Measurements from ENCODE around the gene L1CAM. TPM values are rescaled to one million over a fixed set of nuclear protein-coding genes. Genes with fewer than 3 reads are reported as not detected.

L1CAM gene
- total and polyA plus RNA-seq, 4 donors = 0.28 to 0.59 (median 0.39) TPM; not detected in 1

DNA sequence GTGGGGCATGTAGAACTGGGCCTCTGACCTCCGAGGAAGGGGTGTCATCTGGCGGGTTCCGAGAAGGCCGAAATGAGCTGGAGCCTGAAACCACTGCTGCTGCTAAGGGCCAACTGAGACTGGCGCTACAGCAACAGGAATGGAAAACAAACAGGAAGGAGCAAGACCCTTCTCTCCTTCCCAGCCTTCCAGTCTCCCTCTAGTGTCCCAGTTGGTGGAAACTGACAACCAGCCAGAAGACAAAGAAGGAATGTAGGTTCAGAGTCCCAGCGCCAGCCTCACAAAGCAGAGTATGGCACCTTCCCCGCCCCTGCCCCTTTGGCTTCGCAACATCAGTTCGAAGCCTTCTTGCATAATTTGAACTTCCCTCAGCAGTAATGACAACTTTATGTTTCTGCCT is 31.3 kb downstream of the L1CAM start (continued):
- TF ChIP-seq GABPA (IDR thresholded peaks at IDR 0.05 in 1 of 2, conservative IDR thresholded peaks at IDR 0.05 in 1 of 2) = no peak
- no peak for TF ChIP-seq NR2F2 (IDR thresholded peaks at IDR 0.05)

DNA sequence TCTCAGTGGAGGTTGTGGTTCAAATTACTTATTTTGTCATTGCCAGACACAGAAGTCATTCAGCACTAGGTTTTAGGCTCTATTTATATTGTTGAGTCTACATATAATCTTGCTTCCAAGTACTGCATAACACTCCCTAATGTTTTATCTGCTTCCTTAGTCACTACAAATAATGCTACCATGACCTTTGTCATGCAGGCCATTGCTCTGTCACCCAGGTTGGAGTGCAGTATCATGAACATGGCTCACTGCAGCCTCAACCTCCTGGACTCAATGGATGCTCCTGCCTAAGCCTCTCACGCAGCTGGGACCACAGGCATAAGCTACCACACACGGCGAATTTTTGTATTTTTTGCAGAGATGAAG is 32.1 kb downstream of the L1CAM start:
- TF ChIP-seq, protein P1, sequence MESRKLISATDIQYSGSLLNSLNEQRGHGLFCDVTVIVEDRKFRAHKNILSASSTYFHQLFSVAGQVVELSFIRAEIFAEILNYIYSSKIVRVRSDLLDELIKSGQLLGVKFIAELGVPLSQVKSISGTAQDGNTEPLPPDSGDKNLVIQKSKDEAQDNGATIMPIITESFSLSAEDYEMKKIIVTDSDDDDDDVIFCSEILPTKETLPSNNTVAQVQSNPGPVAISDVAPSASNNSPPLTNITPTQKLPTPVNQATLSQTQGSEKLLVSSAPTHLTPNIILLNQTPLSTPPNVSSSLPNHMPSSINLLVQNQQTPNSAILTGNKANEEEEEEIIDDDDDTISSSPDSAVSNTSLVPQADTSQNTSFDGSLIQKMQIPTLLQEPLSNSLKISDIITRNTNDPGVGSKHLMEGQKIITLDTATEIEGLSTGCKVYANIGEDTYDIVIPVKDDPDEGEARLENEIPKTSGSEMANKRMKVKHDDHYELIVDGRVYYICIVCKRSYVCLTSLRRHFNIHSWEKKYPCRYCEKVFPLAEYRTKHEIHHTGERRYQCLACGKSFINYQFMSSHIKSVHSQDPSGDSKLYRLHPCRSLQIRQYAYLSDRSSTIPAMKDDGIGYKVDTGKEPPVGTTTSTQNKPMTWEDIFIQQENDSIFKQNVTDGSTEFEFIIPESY (IDR thresholded peaks at IDR 0.05) = no peak
- no peak for TF ChIP-seq FOXA2 (IDR thresholded peaks at IDR 0.05)
- no peak for DNase-seq (ENCODE audit: low spot score)
- no peak overlapping the region for H3K4me3 ChIP-seq (ENCODE audit: low read depth in 1 of 3, low read length in 3 of 3)
- peaks cover 0 to 4% (median 0%) of the 10 kb centered on the region in 4 donors for H3K9me3 ChIP-seq (ENCODE audit: control insufficient read depth in 4 of 4, low read length in 3 of 4)
- peaks cover 0 to 3% (median 0%) of the 10 kb centered on the region in 4 donors for H3K27me3 ChIP-seq (ENCODE audit: control insufficient read depth in 4 of 4, insufficient read depth in 4 of 4, low read length in 3 of 4)
- no peaks in the 10 kb centered on the region for H3K4me1 ChIP-seq (ENCODE audit: control insufficient read depth in 4 of 4, insufficient read depth in 4 of 4, low read length in 3 of 4)
- no peaks in the 10 kb centered on the region for H3K36me3 ChIP-seq (ENCODE audit: control insufficient read depth in 4 of 4, insufficient read depth in 3 of 4, low read depth in 1 of 4, low read length in 3 of 4)
- H3K9ac ChIP-seq (ENCODE audit: low read depth in 1 of 2, low read length in 2 of 2) = no peak overlapping the region
- no peak overlapping the region for H3K27ac ChIP-seq (ENCODE audit: low read depth in 1 of 2, low read length in 2 of 2)
- 89% methylated on average over 3 of the region's 3 CpGs for WGBS

DNA sequence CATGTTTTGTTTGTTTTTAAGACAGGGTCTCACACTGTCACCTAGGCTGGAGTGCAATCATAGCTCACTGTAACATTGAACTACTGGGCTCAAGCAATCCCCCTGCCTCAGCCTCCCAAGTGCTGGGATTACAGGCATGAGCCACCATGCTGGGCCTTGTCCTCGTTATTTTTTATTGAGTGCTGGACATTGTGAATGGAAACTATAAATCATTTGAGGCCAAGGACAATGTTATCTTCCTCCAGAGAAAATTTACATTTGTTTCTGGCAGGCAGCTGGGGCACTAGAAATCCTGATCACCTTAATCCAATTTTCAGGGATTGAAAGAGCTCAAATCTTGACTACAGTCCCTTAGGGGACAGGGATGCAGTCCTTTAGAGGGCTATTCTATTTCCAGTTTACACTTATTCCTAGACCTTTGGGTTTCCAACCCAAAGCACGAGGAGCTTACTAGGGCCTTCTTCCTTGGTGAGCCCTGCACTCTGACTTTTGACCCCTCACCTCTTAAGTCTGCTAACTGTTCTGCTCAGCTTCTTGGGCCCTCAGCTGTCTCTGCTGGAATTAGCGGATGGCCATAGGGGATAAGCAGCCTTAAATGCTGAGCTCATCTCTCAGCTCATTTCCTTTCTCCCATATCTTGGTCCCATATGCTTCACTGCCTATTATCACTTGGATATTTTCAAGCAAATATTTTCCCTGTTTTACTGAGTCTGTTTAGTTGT is 32.6 kb downstream of the L1CAM start:
- TF ChIP-seq, protein P2, sequence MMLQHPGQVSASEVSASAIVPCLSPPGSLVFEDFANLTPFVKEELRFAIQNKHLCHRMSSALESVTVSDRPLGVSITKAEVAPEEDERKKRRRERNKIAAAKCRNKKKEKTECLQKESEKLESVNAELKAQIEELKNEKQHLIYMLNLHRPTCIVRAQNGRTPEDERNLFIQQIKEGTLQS (IDR thresholded peaks at IDR 0.05) = no peak
- TF ChIP-seq FOXA1 (IDR thresholded peaks at IDR 0.05) (no peak), JUND (IDR thresholded peaks at IDR 0.05) (no peak), RAD21 (IDR thresholded peaks at IDR 0.05) (no peak), HNF4A (conservative IDR thresholded peaks at IDR 0.05) (no peak), SP1 (IDR thresholded peaks at IDR 0.05) (no peak), EGR1 (IDR thresholded peaks at IDR 0.05; ENCODE audit: low read depth in 2 of 2) (no peak), NR2F2 (IDR thresholded peaks at IDR 0.05) (no peak), TAF1 (conservative IDR thresholded peaks at IDR 0.05) (no peak), HNF4G (IDR thresholded peaks at IDR 0.05) (no peak), GABPA (IDR thresholded peaks at IDR 0.05 in 1 of 2, conservative IDR thresholded peaks at IDR 0.05 in 1 of 2) (no peak), RXRA (IDR thresholded peaks at IDR 0.05) (no peak), YY1 (IDR thresholded peaks at IDR 0.05) (no peak), FOXA2 (IDR thresholded peaks at IDR 0.05) (no peak)
- TF ChIP-seq, protein P1 (IDR thresholded peaks at IDR 0.05) = no peak
- TF ChIP-seq, protein P3, sequence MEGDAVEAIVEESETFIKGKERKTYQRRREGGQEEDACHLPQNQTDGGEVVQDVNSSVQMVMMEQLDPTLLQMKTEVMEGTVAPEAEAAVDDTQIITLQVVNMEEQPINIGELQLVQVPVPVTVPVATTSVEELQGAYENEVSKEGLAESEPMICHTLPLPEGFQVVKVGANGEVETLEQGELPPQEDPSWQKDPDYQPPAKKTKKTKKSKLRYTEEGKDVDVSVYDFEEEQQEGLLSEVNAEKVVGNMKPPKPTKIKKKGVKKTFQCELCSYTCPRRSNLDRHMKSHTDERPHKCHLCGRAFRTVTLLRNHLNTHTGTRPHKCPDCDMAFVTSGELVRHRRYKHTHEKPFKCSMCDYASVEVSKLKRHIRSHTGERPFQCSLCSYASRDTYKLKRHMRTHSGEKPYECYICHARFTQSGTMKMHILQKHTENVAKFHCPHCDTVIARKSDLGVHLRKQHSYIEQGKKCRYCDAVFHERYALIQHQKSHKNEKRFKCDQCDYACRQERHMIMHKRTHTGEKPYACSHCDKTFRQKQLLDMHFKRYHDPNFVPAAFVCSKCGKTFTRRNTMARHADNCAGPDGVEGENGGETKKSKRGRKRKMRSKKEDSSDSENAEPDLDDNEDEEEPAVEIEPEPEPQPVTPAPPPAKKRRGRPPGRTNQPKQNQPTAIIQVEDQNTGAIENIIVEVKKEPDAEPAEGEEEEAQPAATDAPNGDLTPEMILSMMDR (IDR thresholded peaks at IDR 0.05; ENCODE audit: low read depth, low read length, missing input control) = no peak
- TF ChIP-seq, protein P4, sequence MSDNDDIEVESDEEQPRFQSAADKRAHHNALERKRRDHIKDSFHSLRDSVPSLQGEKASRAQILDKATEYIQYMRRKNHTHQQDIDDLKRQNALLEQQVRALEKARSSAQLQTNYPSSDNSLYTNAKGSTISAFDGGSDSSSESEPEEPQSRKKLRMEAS (IDR thresholded peaks at IDR 0.05) = no peak
- TF ChIP-seq, protein P5, sequence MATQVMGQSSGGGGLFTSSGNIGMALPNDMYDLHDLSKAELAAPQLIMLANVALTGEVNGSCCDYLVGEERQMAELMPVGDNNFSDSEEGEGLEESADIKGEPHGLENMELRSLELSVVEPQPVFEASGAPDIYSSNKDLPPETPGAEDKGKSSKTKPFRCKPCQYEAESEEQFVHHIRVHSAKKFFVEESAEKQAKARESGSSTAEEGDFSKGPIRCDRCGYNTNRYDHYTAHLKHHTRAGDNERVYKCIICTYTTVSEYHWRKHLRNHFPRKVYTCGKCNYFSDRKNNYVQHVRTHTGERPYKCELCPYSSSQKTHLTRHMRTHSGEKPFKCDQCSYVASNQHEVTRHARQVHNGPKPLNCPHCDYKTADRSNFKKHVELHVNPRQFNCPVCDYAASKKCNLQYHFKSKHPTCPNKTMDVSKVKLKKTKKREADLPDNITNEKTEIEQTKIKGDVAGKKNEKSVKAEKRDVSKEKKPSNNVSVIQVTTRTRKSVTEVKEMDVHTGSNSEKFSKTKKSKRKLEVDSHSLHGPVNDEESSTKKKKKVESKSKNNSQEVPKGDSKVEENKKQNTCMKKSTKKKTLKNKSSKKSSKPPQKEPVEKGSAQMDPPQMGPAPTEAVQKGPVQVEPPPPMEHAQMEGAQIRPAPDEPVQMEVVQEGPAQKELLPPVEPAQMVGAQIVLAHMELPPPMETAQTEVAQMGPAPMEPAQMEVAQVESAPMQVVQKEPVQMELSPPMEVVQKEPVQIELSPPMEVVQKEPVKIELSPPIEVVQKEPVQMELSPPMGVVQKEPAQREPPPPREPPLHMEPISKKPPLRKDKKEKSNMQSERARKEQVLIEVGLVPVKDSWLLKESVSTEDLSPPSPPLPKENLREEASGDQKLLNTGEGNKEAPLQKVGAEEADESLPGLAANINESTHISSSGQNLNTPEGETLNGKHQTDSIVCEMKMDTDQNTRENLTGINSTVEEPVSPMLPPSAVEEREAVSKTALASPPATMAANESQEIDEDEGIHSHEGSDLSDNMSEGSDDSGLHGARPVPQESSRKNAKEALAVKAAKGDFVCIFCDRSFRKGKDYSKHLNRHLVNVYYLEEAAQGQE (IDR thresholded peaks at IDR 0.05) = no peak
- no peak for DNase-seq (ENCODE audit: low spot score)

More for the DNA sequence above, 32.6 kb downstream of the L1CAM start:
- H3K4me3 ChIP-seq (ENCODE audit: low read depth in 1 of 3, low read length in 3 of 3) = no peak overlapping the region
- H3K27ac ChIP-seq (ENCODE audit: low read depth in 1 of 2, low read length in 2 of 2) = no peak overlapping the region
- no peaks in the 10 kb centered on the region for H3K4me1 ChIP-seq (ENCODE audit: control insufficient read depth in 4 of 4, insufficient read depth in 4 of 4, low read length in 3 of 4)
- no peaks in the 10 kb centered on the region for H3K36me3 ChIP-seq (ENCODE audit: control insufficient read depth in 4 of 4, insufficient read depth in 3 of 4, low read depth in 1 of 4, low read length in 3 of 4)
- H3K9me3 ChIP-seq (ENCODE audit: control insufficient read depth in 4 of 4, low read length in 3 of 4) = peaks cover 0 to 4% (median 0%) of the 10 kb centered on the region in 4 donors
- 77% methylated on average over 3 of the region's 3 CpGs for WGBS
- peaks cover 0 to 3% (median 0%) of the 10 kb centered on the region in 4 donors for H3K27me3 ChIP-seq (ENCODE audit: control insufficient read depth in 4 of 4, insufficient read depth in 4 of 4, low read length in 3 of 4)
- H3K9ac ChIP-seq (ENCODE audit: low read depth in 1 of 2, low read length in 2 of 2) = no peak overlapping the region
